A673 (cell line): ENCODE measurements around the gene VASH2. TPM values are rescaled to one million over a fixed set of nuclear protein-coding genes. Genes with fewer than 3 reads are reported as not detected.

ENCODE experiments used
- BruUV-seq: library from RNA; stranded (reverse); fragments of 400-500 nt; replicated peaks from 2 replicates; lab custom pipeline; 2021; lab: Mats Ljungman, UMichigan
- CTCF ChIA-PET: fragments of 300-600 bp; sonication (Branson Sonifier 250); formaldehyde crosslinking; loops from one replicate; lab custom pipeline; 2022; ENCODE audit warnings: antibody characterized with exemption; lab: Charles Lee
- POLR2A ChIA-PET: fragments of 300-600 bp; sonication (Branson Sonifier 250); formaldehyde crosslinking; loops from one replicate; lab custom pipeline; 2022; ENCODE audit warnings: antibody characterized with exemption; ENCODE audit not compliant: low non-redundant PET; lab: Charles Lee
- DNase-seq: peaks from one replicate; pipeline ENCODE4 v3.0.0-alpha.2; 2015; ENCODE audit warnings: low spot score
- H3K27ac ChIP-seq: fragments of 200-600 bp; sonication (generic); 2 replicates; pipeline ENCODE4 v1.5.1; 2016; ENCODE audit warnings: mixed run types, low read depth, mild to moderate bottlenecking, mixed read lengths, antibody characterized with exemption, low read length; ENCODE audit not compliant: poor library complexity, severe bottlenecking
- H3K27me3 ChIP-seq: fragments of 200-600 bp; sonication (generic); replicated peaks from 2 replicates; pipeline ENCODE4 v1.6.1; 2017; ENCODE audit warnings: mixed run types, low read depth, mild to moderate bottlenecking, mixed read lengths, antibody characterized with exemption, low read length; ENCODE audit not compliant: insufficient read depth, poor library complexity
- H3K36me3 ChIP-seq: fragments of 200-600 bp; sonication (generic); 2 replicates; pipeline ENCODE4 v1.6.1; 2016; ENCODE audit warnings: mixed run types, mild to moderate bottlenecking, mixed read lengths, antibody characterized with exemption, low read length; ENCODE audit not compliant: insufficient read depth, poor library complexity, severe bottlenecking
- H3K4me1 ChIP-seq: fragments of 200-600 bp; sonication (generic); 2 replicates; pipeline ENCODE4 v1.6.1; 2017; ENCODE audit warnings: mixed run types, mild to moderate bottlenecking, mixed read lengths, antibody characterized with exemption, low read length; ENCODE audit not compliant: insufficient read depth, poor library complexity, severe bottlenecking
- H3K4me3 ChIP-seq: fragments of 200-600 bp; sonication (generic); 2 replicates; pipeline ENCODE4 v1.5.1; 2016; ENCODE audit warnings: low read depth, mixed run types, mild to moderate bottlenecking, mixed read lengths, low read length; ENCODE audit not compliant: poor library complexity, severe bottlenecking
- H3K9me3 ChIP-seq: fragments of 200-600 bp; sonication (generic); 2 replicates; pipeline ENCODE4 v1.6.1; 2016; ENCODE audit warnings: mixed run types, low read depth, mild to moderate bottlenecking, mixed read lengths, antibody characterized with exemption, low read length; ENCODE audit not compliant: poor library complexity, severe bottlenecking
- EZH2 ChIP-seq: fragments of 200-600 bp; sonication (generic); IDR thresholded peaks from 2 replicates; pipeline ENCODE4 v1.6.1; 2017; ENCODE audit warnings: borderline replicate concordance, low read depth, mild to moderate bottlenecking, mixed read lengths, antibody characterized with exemption, low read length; ENCODE audit not compliant: poor library complexity, severe bottlenecking
- intact Hi-C: fragments of 100-400 bp; cut with micrococcal nuclease; formaldehyde crosslinking; loops from one replicate; pipeline ENCODE4 v1.10.0; 2022; ENCODE audit not compliant: unreplicated experiment
- total RNA-seq: library from RNA; stranded (reverse); gene quantifications from 2 replicates; pipeline ENCODE4 v1.2.3, GENCODE V29; 2021
- TF ChIP-seq, protein P1 (sequence below): fragments of 300-800, 200-600 bp; sonication (generic); conservative IDR thresholded peaks from 2 replicates; pipeline ENCODE4 v1.5.1; 2017; ENCODE audit warnings: low read depth, mild to moderate bottlenecking, antibody characterized with exemption, low read length, moderate library complexity, mixed read lengths

Gene VASH2
- total RNA-seq, 1 experiment from 2014 or later, result 2.7 TPM

DNA sequence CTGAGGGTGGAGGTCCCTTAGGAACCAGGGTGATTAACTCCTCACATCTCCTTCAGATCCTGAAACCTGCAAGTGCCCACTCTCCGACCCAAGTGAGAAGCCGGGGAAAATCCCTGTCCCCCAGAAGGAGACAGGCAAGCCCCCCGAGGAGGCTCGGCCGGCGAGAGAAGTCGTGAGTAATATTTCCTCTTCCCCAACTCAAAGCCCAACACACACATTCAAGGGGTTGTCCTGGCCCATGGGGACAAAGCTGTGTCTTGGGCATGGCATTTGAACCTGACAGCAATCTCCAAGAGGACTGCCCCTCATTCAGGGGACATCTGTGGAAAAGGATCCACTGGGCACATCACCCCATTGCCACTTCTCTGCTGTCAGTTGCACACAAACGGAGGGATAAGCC, 23.6 kb downstream of the VASH2 start:
- intact Hi-C loops, result no loop called here
- no peak overlapping the region for H3K4me3 ChIP-seq
- H3K27me3 ChIP-seq, result no peaks in the 10 kb centered on the region
- H3K27ac ChIP-seq, result no peak overlapping the region
- POLR2A ChIA-PET, result no interaction called here
- H3K4me1 ChIP-seq, result peaks cover 1% of the 10 kb centered on the region
- H3K9me3 ChIP-seq, result no peaks in the 10 kb centered on the region
- no TSS peak for BruUV-seq
- no peaks in the 10 kb centered on the region for H3K36me3 ChIP-seq
- TF ChIP-seq EZH2, result no peak
- TF ChIP-seq, protein P1, sequence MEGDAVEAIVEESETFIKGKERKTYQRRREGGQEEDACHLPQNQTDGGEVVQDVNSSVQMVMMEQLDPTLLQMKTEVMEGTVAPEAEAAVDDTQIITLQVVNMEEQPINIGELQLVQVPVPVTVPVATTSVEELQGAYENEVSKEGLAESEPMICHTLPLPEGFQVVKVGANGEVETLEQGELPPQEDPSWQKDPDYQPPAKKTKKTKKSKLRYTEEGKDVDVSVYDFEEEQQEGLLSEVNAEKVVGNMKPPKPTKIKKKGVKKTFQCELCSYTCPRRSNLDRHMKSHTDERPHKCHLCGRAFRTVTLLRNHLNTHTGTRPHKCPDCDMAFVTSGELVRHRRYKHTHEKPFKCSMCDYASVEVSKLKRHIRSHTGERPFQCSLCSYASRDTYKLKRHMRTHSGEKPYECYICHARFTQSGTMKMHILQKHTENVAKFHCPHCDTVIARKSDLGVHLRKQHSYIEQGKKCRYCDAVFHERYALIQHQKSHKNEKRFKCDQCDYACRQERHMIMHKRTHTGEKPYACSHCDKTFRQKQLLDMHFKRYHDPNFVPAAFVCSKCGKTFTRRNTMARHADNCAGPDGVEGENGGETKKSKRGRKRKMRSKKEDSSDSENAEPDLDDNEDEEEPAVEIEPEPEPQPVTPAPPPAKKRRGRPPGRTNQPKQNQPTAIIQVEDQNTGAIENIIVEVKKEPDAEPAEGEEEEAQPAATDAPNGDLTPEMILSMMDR, result no peak
- CTCF ChIA-PET, result no interaction called here
- no peak for DNase-seq

- POLR2A ChIA-PET, result no interaction called here
- TF ChIP-seq EZH2, result no peak
- TF ChIP-seq, protein P1, result no peak
- no peaks in the 10 kb centered on the region for H3K4me1 ChIP-seq
- CTCF ChIA-PET, result no interaction called here
- H3K36me3 ChIP-seq, result no peaks in the 10 kb centered on the region
- DNase-seq, result no peak
- H3K27ac ChIP-seq, result no peak overlapping the region
- no peaks in the 10 kb centered on the region for H3K27me3 ChIP-seq
- H3K4me3 ChIP-seq, result no peak overlapping the region
- intact Hi-C loops, result no loop called here
- H3K9me3 ChIP-seq, result no peaks in the 10 kb centered on the region
- no TSS peak for BruUV-seq
Observed at GRCh38 chr1:212974711-212975110, 24.4 kb downstream of the VASH2 start.

GRCh38 chr1:212975111-212975918, 25.0 kb downstream of the VASH2 start:
- Histone ChIP-seq H3K4me1 (no peaks in the 10 kb centered on the region), H3K27ac (no peak overlapping the region), H3K27me3 (no peaks in the 10 kb centered on the region), H3K4me3 (no peak overlapping the region), H3K9me3 (no peaks in the 10 kb centered on the region), H3K36me3 (no peaks in the 10 kb centered on the region)
- TF ChIP-seq EZH2, result no peak
- TF ChIP-seq, protein P1, result no peak
- intact Hi-C loops, result no loop called here
- CTCF ChIA-PET, result no interaction called here
- DNase-seq, result no peak
- POLR2A ChIA-PET, result no interaction called here
- no TSS peak for BruUV-seq
